HG02610 (cell line): ENCODE data around the gene LEMD2.

Experiments used
- ATAC-seq: cut with Tn5 transposase; IDR thresholded peaks from one replicate; pipeline ENCODE4 v1.9.1; 2021; ENCODE audit warnings: mild to moderate bottlenecking, moderate library complexity; ENCODE audit not compliant: unreplicated experiment

The LEMD2 gene

GRCh38 chr6:33777398-33778388, 11.2 kb downstream of the LEMD2 start:
- ATAC-seq = no peak

GRCh38 chr6:33776764-33777163, 12.2 kb downstream of the LEMD2 start:
- ATAC-seq = no peak

DNA sequence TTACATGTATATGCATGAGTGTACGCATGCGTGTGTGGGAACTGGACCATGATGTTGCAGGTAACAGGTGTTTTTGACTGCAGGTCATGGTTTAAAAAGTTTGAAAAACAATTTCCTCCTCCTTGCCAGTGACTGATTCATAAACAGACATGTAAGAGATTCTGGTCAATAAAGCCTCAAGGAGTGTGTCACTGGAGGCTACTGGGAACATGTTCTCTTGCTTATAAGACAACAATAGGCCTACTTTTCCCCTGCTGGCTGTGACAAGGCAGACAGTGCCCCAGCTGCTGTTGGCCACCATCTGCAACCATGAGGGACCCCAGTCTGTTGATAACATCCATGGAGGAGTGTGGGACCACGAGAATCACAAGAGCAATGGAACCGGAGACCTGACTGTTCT, 12.7 kb downstream of the LEMD2 start:
- no peak for ATAC-seq

DNA sequence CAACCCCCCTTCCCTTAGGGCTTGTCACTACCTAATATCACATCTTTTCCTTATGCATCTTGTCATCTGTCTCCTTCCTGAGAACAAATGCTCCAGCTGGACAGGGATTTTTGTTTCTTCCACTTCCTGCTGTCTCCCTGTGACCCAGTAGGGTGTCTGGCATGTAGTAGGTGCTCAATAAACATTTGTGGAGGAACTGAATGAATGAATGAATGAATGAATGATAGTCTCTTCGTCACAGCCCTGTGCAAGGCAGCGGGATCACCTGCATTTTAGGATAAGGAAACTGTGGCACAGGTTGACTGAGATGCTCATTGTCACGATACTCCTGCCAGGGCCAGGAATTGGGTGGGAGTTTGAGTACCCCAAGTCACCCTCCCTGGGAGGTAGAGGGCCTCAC, 14.2 kb downstream of the LEMD2 start:
- no peak for ATAC-seq

DNA sequence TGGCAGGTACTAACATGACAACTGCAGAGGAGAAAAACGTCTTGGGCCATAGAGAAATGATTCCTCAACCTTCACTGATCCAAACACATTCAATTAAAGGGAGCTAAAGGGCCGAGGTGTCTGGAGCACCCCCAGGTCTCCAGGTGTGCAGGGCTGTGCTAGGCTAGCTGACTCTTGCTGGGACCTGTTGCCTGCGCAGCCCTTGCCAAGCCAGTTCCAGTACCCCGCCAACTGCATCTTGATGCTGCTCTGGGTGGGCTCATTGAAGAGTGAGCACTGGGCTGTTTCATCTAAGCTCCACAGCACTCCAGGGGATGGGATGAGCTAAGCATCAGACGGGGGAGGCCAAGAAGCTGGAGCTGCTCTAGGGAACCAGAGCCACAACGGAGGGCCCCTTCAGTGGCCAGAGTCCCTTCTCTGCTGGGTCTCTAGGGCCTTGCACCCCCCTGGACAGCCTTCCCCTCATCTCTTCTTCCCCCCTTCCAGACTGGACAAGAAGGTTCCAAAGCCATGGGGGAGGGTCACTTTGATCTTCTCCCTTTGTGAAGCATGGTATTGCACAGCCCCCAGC, 15.9 kb downstream of the LEMD2 start:
- ATAC-seq = no peak

DNA sequence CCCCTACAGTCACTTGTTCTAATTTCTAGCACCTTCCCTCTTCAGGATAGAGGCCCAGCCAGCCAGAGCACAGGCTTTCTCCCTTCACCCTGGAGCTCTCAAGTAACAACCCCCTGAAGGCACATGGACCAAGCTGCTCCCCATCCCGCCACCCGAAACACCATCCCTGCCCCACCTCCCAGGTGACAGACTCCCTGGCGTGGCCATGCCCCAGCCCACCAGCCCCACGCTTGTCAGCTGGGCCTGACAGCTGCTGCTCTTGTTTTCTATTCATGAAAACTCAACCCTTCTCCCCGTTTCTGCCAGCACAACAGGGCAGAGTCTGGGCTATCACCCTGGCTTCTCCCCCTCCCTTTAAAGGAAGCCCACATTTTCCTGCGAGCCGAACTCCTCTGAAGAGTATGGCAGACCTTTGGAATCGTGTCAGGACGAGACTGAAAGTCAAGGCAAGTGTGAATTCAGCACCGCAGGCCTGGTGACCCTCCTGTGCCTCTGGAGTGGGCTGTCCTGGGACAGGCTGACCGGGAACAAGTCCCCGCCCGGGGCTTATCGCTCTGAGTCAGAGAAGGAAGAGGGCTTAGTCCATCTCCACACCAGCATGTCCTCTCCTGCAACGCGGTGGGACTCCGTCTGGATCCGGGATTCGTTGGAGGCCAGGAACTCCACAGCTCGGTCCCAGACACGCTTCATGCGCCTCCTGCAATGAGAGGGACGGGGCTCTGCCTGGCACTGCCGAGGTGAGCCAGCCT, 16.7 kb downstream of the LEMD2 start:
- ATAC-seq = no peak

- no peak for ATAC-seq
Observed at GRCh38 chr6:33771146-33772081, 17.5 kb downstream of the LEMD2 start.

DNA sequence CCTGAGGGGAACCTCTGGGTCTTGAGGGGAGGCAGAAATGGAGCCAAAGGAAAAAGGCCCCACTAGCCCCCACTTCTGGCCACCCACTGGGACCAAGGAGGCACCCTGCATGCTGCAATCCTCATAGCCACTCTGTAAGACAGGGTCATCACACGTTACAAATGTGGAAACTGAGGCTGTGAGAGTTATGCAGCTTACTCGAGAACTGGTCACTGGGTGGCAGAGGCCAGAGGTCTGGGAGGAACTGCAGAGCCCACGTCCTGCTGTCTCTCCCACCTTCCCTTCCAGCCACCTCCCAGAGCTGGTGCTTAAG, 18.1 kb downstream of the LEMD2 start:
- ATAC-seq = no peak

GRCh38 chr6:33770124-33770832, 18.7 kb downstream of the LEMD2 start:
- ATAC-seq = no peak

GRCh38 chr6:33769248-33769821, 19.6 kb downstream of the LEMD2 start:
- no peak for ATAC-seq

DNA sequence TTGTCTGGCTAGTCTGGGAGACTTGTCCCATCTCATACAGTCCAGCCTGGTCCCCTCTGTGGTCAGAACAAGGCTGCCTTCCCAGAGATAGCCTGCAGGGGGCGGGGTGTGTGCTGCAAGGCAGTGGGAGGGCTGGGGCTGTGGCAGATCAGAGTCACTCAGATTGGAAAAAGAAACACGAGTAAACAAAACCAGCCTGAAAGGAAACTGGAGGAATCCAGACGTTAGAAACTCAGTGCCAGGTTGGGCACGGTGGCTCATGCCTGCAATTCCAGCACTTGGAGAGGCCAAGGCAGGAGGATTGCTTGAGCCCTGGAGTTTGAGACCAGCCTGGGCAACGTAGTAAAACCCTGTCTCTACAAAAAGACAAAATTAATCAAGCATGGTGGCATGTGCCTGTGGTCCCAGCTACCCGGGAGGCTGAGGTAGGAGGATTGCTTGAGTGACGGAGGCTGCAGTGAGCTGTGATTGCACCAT, 20.2 kb downstream of the LEMD2 start:
- ATAC-seq = no peak

DNA sequence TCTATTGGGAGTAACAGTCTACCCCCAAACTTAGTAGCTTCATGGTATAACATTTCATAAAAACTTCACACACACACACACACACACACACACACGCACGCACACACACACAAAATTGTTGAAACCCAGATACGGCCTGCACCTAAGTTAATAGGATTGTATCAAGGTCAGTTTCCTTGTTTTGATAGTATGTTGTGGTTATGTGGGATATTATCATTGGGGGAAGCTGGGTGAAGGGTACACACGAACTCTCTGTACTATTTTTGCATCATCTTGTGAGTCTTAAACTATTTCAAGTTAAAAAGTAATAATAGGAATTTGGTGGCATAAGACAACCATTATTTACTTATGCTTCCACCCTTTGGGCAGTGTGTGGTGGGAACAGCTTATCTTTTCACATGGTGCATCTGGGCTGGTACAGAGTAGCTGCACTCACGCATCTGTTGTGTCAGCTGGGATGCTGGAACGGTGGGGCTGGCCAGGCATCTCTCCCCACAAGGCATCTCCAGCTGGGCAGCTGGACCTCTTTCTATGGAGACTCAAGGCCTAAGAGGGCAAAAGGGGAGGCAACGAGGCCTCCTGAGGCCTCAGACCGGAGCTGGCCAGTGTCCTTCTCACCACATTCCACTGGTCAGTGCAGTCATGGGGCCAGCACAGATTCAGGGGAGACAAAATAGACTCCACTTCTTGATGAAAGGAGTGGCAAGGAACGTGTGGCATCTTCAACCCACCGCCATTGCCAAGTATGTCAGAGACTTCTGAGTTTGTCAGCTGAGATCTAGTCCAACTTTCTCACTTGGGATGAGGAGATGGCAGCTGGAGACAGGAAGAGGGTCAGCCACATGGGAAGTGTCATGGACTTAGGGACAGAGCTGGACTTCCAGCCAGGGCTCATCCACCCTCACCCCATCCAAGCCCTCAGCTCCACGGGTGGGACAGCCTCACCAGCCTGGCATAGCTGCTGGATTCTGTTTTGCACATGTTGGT, 21.7 kb downstream of the LEMD2 start:
- no peak for ATAC-seq

GRCh38 chr6:33765368-33765767, 23.6 kb downstream of the LEMD2 start:
- ATAC-seq = no peak

- ATAC-seq = no peak
Observed at GRCh38 chr6:33764036-33764435, 24.9 kb downstream of the LEMD2 start.

- ATAC-seq = no peak
Observed at GRCh38 chr6:33763483-33763882, 25.4 kb downstream of the LEMD2 start.

DNA sequence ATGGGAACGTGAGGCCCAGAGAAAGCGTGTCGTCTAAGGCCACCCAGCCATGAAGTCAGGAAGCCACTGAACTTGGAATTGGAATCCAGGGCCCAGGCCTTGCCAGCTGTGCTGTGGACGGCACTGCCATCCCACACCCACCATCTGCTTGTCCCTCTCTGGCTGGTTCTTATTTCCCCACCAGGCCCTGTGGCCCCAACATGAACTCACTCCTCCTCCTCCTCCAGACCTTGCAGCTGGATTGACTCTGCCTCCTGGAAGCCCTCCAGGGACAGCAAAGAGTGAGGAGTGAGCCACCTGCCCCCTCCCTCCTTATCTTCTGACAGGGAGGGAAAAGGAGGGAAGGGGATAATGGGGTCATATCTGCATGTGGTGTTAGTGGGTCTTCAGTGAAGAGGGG, 26.2 kb downstream of the LEMD2 start:
- no peak for ATAC-seq

DNA sequence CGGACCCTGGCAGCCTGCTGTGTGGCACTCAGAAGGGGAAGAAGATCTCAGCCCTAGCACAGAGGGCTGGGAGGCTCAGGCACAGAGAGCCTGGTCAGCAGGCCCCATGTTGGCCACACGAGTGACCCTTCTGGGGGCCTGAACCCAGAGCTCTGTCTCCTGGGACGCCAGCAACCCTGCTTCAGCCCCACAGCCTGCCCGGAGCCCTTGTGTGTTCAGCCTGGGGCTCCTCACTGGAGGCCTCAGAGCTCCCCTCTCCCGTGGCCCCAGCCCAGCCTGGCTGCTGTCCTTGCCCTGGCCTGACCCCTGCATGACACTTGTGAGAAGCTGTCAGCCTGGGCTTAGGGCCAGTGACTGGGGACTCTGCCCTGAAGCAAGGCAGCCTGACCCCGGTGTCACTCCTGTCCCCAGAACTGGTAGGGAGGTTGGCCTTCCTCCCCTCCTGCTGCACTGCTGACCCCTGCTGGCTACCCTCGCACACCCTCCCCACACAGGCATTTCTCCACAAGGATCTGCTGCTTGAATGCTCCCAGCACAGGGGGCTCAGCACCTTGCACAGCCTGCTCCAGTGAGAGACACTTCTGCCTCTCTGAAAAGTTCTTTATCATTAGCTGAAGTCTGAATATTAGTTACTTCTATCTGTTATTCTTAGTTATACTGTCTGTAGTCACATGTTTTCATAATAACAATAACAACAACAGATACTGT, 26.9 kb downstream of the LEMD2 start:
- ATAC-seq = no peak

DNA sequence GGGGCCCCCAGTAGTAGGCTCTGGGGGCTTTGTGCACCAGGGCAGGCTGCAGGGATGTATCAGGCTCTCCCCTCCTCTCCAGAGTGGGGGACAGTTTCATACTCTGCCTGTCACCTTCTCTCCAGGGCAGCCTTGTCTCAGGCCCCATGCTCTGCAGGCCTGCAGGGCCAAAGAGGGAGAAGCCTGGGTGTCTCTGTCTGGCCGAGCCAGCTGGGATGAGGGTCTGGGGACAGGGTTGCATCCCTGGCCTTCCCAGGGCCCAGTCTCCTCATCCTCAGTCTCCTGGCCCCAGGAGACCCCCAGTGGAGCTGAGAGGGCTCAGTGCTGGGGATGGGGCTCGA, 27.4 kb downstream of the LEMD2 start:
- ATAC-seq = no peak
